Epithelial cell of proximal tubule (primary cell): ENCODE data around the gene CNTLN. TPM values are rescaled to one million over a fixed set of nuclear protein-coding genes. Genes with fewer than 3 reads are reported as not detected.
"Not testable (repeated sequence)": the region's sequence is repeated elsewhere in the genome, so short reads cannot be mapped to it uniquely, and the experiment has no call there.

Experiments used
- DNase-seq: peaks from one replicate; pipeline ENCODE4 v3.0.0-alpha.2; 2011; ENCODE audit warnings: low read depth
- H3K4me3 ChIP-seq: 2 replicates; pipeline ENCODE4 v1.5.1; 2011; ENCODE audit warnings: low read depth, mild to moderate bottlenecking, low read length
- CTCF ChIP-seq: conservative IDR thresholded peaks from 2 replicates; pipeline ENCODE4 v1.5.1; 2012; ENCODE audit warnings: low read depth, mild to moderate bottlenecking, low read length
- total RNA-seq: library from RNA; depleted of rRNA; stranded (reverse); fragments of >200 nt; gene quantifications from 2 replicates; pipeline ENCODE4 v1.2.3, GENCODE V29; 2015

CNTLN gene
- total RNA-seq, 1 donor from 2014 or later = 5.6 TPM

GRCh38 chr9:17328331-17328730 is 193.5 kb downstream of the CNTLN start:
- TF ChIP-seq CTCF = no peak
- no peak overlapping the region for H3K4me3 ChIP-seq
- no peak for DNase-seq

GRCh38 chr9:17330097-17330496 is 195.3 kb downstream of the CNTLN start:
- no peak overlapping the region for H3K4me3 ChIP-seq
- no peak for TF ChIP-seq CTCF
- DNase-seq = no peak

- no peak overlapping the region for H3K4me3 ChIP-seq
- no peak for TF ChIP-seq CTCF
- DNase-seq = no peak
Measured at GRCh38 chr9:17332115-17332514, 197.3 kb downstream of the CNTLN start.

- no peak for DNase-seq
- no peak overlapping the region for H3K4me3 ChIP-seq
- TF ChIP-seq CTCF = no peak
Measured at GRCh38 chr9:17339156-17339555, 204.3 kb downstream of the CNTLN start.

- no peak for TF ChIP-seq CTCF
- no peak for DNase-seq
- no peak overlapping the region for H3K4me3 ChIP-seq
Measured at GRCh38 chr9:17342696-17343095, 207.9 kb downstream of the CNTLN start.

- TF ChIP-seq CTCF = no peak
- no peak overlapping the region for H3K4me3 ChIP-seq
- DNase-seq = no peak
Measured at GRCh38 chr9:17349831-17350230, 215.0 kb downstream of the CNTLN start.

- not testable (repeated sequence) for DNase-seq, H3K4me3 ChIP-seq
Measured at GRCh38 chr9:17354006-17354405, 219.2 kb downstream of the CNTLN start.

GRCh38 chr9:17361378-17361777 is 226.5 kb downstream of the CNTLN start:
- no peak overlapping the region for H3K4me3 ChIP-seq
- DNase-seq = no peak
- no peak for TF ChIP-seq CTCF
